Measurements from ENCODE around the gene IL1RAPL2. TPM values are rescaled to one million over a fixed set of nuclear protein-coding genes. Genes with fewer than 3 reads are reported as not detected.

Gene IL1RAPL2
- total and polyA plus RNA-seq, 2 donors (not counting 1 experiment from before 2014, with no cell fraction given): not detected

DNA sequence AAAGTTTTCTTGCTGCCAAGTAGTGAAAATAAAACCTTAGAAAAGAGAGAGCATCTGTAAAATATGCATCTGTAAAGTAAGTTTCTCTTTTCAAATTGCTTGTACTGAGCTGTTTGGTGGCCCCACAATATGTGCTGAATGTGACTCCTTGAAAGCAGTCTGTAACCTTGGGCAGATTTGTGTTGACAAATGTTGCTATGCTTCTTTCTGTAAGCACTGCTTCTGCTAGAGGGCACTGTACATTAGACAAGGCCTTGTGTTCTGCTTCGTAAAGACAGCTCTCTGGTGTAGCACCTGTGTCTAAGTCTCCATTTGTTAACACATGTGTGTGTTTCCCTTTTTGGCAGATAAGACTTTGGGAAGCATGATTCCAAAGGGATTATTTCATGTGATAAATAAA is 1199.7 kb downstream of the IL1RAPL2 start:
- no CpG with 5 or more reads among the region's 1 CpG for WGBS (ENCODE audit: insufficient coverage)
- intact Hi-C loops (cut with micrococcal nuclease): no loop called here
- CTCF ChIA-PET: no interaction called here
- H3K27ac Mint-ChIP-seq: no peak overlapping the region
- no peak overlapping the region for H3K4me3 ChIP-seq (ENCODE audit: control extremely low read depth in 1 of 5, extremely low read depth in 1 of 5, insufficient read depth in 1 of 5, low read depth in 2 of 5, low read length in 4 of 5)
- TF ChIP-seq, protein P1, sequence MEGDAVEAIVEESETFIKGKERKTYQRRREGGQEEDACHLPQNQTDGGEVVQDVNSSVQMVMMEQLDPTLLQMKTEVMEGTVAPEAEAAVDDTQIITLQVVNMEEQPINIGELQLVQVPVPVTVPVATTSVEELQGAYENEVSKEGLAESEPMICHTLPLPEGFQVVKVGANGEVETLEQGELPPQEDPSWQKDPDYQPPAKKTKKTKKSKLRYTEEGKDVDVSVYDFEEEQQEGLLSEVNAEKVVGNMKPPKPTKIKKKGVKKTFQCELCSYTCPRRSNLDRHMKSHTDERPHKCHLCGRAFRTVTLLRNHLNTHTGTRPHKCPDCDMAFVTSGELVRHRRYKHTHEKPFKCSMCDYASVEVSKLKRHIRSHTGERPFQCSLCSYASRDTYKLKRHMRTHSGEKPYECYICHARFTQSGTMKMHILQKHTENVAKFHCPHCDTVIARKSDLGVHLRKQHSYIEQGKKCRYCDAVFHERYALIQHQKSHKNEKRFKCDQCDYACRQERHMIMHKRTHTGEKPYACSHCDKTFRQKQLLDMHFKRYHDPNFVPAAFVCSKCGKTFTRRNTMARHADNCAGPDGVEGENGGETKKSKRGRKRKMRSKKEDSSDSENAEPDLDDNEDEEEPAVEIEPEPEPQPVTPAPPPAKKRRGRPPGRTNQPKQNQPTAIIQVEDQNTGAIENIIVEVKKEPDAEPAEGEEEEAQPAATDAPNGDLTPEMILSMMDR (IDR thresholded peaks at IDR 0.05): no peak
- TF ChIP-seq EZH2 (IDR thresholded peaks at IDR 0.05; ENCODE audit: borderline replicate concordance, insufficient read depth, low read depth, low read length, poor library complexity, severe bottlenecking): no peak
- H3K4me1 ChIP-seq (ENCODE audit: control insufficient read depth in 2 of 2, insufficient read depth in 2 of 2, low read length in 2 of 2): no peaks in the 10 kb centered on the region
- no peaks in the 10 kb centered on the region for H3K9me3 Mint-ChIP-seq (ENCODE audit: insufficient read depth)
- ATAC-seq (ENCODE audit: low read depth) (no peak), DNase-seq (no peak)
- H3K79me2 ChIP-seq (ENCODE audit: control insufficient read depth, insufficient read depth, low read length): no peaks in the 10 kb centered on the region
- no peaks in the 10 kb centered on the region for H3K27me3 Mint-ChIP-seq
- no peaks in the 10 kb centered on the region for H3K36me3 ChIP-seq (replicated peaks in 1 of 2; ENCODE audit: control extremely low read depth in 1 of 2, control insufficient read depth in 1 of 2, extremely low read depth in 1 of 2, insufficient read depth in 2 of 2, low read length in 1 of 2)
- POLR2A ChIA-PET: no interaction called here
- H3K4me2 ChIP-seq (replicated peaks; ENCODE audit: low read depth, low read length, poor library complexity, severe bottlenecking): no peak overlapping the region
- H3K4me1 Mint-ChIP-seq: no peaks in the 10 kb centered on the region
- H2AFZ ChIP-seq (ENCODE audit: insufficient read depth, low read depth, low read length, poor library complexity, severe bottlenecking): no peak overlapping the region
- H4K20me1 ChIP-seq (ENCODE audit: control insufficient read depth, insufficient read depth, low read length, poor library complexity, severe bottlenecking): no peaks in the 10 kb centered on the region
- no peak overlapping the region for H3K9ac ChIP-seq (ENCODE audit: low read length)
- H3K27ac ChIP-seq (ENCODE audit: low read length in 2 of 2): no peak overlapping the region
- no peak overlapping the region for H3K4me3 Mint-ChIP-seq
- H3K27me3 ChIP-seq (replicated peaks in 1 of 4; ENCODE audit: control extremely low read depth in 1 of 4, control insufficient read depth in 3 of 4, insufficient read depth in 4 of 4, low read length in 3 of 4): no peaks in the 10 kb centered on the region
- no peaks in the 10 kb centered on the region for H3K9me3 ChIP-seq (ENCODE audit: control extremely low read depth in 1 of 3, control insufficient read depth in 2 of 3, insufficient read depth in 1 of 3, low read length in 2 of 3)

DNA sequence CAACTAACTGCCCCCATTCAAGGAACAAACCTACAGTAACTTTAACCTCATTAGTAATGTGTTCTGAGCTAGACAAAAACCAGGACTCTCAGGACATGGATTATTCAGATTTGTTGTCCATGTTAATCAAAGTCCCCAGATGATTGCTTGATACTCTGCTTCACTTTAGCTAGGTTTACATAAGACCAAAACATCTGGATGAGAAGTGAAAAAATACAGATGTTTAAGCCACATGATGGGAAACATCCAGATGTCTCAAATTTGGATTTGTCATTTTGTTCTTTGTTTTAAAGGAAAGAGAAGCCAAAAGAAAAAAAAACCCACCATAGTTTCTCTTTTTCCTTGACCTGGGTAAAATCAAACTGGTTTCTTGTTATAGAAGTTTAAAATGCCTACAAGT is 1207.8 kb downstream of the IL1RAPL2 start:
- no peaks in the 10 kb centered on the region for H3K9me3 Mint-ChIP-seq (ENCODE audit: insufficient read depth)
- H3K4me3 ChIP-seq (ENCODE audit: control extremely low read depth in 1 of 5, extremely low read depth in 1 of 5, insufficient read depth in 1 of 5, low read depth in 2 of 5, low read length in 4 of 5): no peak overlapping the region
- ChIA-PET CTCF (no interaction called here), POLR2A (no interaction called here)
- intact Hi-C loops (cut with micrococcal nuclease): no loop called here
- TF ChIP-seq EZH2 (IDR thresholded peaks at IDR 0.05; ENCODE audit: borderline replicate concordance, insufficient read depth, low read depth, low read length, poor library complexity, severe bottlenecking): no peak
- peaks cover 0 to 2% (median 0%) of the 10 kb centered on the region in 3 donors for H3K9me3 ChIP-seq (ENCODE audit: control extremely low read depth in 1 of 3, control insufficient read depth in 2 of 3, insufficient read depth in 1 of 3, low read length in 2 of 3)
- H3K79me2 ChIP-seq (ENCODE audit: control insufficient read depth, insufficient read depth, low read length): no peaks in the 10 kb centered on the region
- no peak overlapping the region for H3K27ac Mint-ChIP-seq
- no peaks in the 10 kb centered on the region for H3K36me3 ChIP-seq (replicated peaks in 1 of 2; ENCODE audit: control extremely low read depth in 1 of 2, control insufficient read depth in 1 of 2, extremely low read depth in 1 of 2, insufficient read depth in 2 of 2, low read length in 1 of 2)
- H3K27me3 ChIP-seq (replicated peaks in 1 of 4; ENCODE audit: control extremely low read depth in 1 of 4, control insufficient read depth in 3 of 4, insufficient read depth in 4 of 4, low read length in 3 of 4): no peaks in the 10 kb centered on the region
- no peak overlapping the region for H3K27ac ChIP-seq (ENCODE audit: low read length in 2 of 2)
- no peaks in the 10 kb centered on the region for H3K4me1 Mint-ChIP-seq
- H3K4me1 ChIP-seq (ENCODE audit: control insufficient read depth in 2 of 2, insufficient read depth in 2 of 2, low read length in 2 of 2): no peaks in the 10 kb centered on the region
- no peak overlapping the region for H3K9ac ChIP-seq (ENCODE audit: low read length)
- H3K4me3 Mint-ChIP-seq: no peak overlapping the region
- no peaks in the 10 kb centered on the region for H4K20me1 ChIP-seq (ENCODE audit: control insufficient read depth, insufficient read depth, low read length, poor library complexity, severe bottlenecking)
- no peak overlapping the region for H3K4me2 ChIP-seq (replicated peaks; ENCODE audit: low read depth, low read length, poor library complexity, severe bottlenecking)
- no peak overlapping the region for H2AFZ ChIP-seq (ENCODE audit: insufficient read depth, low read depth, low read length, poor library complexity, severe bottlenecking)
- H3K27me3 Mint-ChIP-seq: no peaks in the 10 kb centered on the region
- DNase-seq (no peak), ATAC-seq (ENCODE audit: low read depth) (no peak)

All from B cell (primary cell).